GM19023 (cell line): Measurements from ENCODE around the gene FRMD8.

Experiments used
- ATAC-seq: cut with Tn5 transposase; IDR thresholded peaks from one replicate; pipeline ENCODE4 v1.9.1; 2021; ENCODE audit warnings: mild to moderate bottlenecking, moderate library complexity; ENCODE audit not compliant: unreplicated experiment

FRMD8 gene, protein sequence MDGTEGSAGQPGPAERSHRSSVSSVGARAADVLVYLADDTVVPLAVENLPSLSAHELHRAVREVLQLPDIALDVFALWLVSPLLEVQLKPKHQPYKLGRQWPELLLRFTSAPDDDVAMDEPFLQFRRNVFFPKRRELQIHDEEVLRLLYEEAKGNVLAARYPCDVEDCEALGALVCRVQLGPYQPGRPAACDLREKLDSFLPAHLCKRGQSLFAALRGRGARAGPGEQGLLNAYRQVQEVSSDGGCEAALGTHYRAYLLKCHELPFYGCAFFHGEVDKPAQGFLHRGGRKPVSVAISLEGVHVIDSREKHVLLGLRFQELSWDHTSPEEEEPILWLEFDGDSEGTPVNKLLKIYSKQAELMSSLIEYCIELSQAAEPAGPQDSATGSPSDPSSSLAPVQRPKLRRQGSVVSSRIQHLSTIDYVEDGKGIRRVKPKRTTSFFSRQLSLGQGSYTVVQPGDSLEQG

DNA sequence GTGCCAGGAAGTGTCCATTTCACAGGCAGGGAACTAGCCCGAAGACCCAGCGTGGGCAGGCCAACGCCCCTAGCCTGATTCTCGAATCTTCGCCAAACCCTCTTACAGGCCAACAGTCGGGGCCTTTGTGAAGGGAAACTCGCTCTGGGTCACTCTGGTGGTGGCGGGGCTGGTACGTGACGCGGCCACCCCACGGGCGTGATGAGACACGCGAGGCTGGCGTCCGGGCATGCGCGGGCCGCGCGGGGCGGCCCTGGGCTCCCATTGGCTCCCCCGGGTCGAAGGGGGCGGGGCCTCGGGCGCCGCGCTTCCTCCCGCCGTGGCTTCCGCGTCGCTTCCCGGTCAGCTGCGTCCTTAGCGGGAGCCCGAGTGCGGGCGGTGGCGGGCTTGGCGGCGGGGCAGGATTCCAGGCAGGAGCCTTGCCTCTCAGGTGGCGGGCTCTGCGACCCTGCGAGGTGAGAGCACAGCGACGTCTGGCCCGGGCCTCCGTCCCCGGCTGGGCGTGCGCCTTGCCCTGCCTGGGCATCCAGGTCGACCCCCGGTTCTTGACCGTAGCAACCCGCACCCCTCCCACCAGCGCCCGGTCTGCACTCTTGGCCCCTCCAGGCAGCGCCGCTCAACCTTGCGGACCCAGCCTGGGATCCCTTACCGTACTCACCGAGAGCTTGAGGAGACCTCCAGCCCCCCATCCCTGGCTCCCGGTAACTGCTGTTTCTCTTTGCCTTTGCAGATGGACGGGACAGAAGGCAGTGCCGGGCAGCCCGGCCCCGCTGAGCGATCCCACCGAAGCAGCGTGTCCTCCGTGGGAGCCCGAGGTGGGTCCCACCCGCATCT lies at the start of gene FRMD8:
Gene FRMD8 (plus strand): TSS at position 331 of the 834 bp plus-strand sequence. CDS start 400 bp downstream, at position 731.
- ATAC-seq: peak; percentile 47

DNA sequence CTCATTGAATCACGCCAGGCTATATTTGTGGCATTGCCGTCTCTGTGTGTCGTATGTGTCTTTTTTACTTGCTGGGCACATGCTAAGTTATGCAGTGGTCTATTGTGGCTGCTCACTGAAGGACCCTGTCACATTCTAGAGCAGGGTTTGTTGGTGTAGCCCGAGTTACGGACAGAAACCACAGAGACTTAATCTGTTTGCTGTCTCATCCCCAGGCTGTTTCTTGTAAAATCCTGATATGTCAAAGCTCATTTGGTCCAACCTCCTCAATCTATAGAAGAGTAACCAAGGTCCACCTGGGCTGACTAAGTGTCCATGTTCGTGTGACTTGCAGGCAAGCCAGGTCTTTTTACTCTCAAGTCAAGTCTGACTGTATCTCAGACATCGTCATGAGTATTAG lies 47.8 kb upstream of the FRMD8 start:
- no peak for ATAC-seq

DNA sequence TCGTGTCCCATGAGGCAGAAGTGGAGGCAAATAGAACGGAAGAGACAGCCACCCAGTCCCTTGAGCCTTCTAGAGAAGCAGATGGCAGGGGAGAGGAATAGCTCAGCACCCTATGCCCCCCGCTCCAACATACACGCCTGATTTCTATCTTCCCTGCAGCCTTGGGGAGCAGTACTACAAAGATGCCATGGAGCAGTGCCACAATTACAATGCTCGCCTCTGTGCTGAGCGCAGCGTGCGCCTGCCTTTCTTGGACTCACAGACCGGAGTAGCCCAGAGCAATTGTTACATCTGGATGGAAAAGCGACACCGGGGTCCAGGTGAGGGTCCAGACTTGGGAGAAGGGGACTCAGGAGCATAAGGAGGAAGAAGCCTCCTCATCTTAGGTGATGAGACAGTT lies 46.2 kb upstream of the FRMD8 start:
- ATAC-seq: no peak

DNA sequence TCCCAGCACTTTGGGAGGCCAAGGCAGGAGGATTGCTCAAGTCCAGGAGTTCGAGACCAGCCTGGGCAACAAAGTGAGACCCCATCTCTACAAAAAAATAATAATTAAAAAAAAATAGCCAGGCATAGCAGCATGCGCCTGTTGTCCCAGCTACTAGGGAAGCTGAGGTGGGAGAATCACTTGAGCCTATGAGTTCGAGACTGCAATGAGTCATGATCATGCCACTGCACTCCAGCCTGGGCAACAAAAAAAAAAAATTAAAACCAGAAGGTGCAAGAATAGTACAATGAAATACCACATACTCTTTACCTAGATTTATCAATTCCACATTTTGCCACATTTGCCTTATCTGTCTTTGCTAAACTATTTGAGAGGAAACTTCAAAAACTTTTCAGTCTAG lies 44.6 kb upstream of the FRMD8 start:
- no peak for ATAC-seq

DNA sequence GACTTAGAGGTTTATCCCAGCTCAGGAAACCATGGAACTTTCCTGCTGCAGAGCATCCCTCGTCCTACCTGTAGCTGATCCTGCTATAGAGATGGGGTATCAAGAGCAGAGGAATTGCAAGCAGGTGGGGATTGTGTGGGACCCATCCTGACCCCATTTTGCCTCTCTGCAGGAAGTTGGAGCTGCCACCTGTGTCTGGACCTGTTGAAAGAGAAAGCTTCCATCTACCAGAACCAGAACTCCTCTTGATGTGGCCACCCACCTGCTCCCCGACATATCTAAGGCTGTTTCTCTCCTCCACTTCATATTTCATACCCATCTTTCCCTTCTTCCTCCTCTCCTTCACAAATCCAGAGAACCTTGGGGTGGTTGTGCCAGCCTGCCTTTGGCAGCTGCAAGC lies 34.9 kb upstream of the FRMD8 start:
- ATAC-seq: no peak

DNA sequence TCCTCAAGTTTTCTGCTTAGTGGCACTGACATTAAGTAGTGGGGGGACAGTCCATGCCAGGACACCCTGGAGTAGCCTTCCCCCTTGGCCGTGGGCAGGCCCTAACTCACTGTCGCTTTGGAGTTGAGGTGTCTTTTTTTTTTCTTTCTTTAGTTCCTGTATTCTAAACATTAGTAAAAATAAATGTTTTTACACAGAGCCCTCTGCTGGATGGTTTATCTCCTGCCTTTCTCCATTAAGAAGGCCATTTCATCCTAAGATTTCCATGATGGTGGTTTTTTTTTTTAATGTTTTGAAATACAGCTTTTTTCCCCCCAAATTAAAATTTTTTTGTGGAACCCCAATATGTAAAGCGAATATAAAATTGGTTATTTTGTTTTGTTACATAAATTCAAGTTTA lies 33.7 kb upstream of the FRMD8 start:
- ATAC-seq: no peak

DNA sequence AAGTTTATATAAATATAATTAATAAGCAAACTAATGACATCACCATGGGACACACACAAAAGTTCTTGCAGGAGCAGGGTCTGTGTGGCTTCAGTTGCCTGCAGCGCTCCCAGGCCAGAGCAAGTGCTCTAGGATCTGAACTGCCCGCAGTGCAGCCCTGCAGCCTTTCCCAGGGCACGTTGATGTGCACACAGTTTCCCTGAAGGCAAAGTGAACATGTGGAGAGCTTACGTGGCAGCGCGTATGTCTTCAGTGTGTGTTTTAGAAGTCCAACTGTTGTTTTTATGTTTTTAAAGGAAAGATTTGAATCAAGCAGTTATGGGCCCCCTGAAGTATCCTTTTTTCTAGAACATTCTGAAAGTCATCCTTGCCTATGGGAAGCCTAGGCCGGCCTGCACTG lies 33.1 kb upstream of the FRMD8 start:
- ATAC-seq: no peak

DNA sequence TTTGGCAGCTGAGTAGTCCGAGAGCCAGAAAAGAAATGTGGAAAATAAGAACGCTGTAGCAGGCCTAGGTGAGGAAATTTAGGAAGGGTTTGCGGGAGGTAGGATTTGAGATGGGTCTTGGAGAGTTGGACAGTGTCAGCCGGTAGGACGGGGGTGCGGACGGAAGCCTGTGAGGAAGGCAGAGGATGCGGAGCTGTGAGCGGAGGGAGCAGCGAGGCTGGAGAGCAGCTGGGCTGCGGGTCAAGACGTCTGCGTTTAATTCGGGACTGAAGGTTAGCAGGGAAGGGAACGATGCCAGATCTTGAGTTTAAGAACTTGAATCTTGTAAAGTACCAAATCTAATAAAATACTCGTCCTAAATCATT lies 32.6 kb upstream of the FRMD8 start:
- ATAC-seq: no peak

DNA sequence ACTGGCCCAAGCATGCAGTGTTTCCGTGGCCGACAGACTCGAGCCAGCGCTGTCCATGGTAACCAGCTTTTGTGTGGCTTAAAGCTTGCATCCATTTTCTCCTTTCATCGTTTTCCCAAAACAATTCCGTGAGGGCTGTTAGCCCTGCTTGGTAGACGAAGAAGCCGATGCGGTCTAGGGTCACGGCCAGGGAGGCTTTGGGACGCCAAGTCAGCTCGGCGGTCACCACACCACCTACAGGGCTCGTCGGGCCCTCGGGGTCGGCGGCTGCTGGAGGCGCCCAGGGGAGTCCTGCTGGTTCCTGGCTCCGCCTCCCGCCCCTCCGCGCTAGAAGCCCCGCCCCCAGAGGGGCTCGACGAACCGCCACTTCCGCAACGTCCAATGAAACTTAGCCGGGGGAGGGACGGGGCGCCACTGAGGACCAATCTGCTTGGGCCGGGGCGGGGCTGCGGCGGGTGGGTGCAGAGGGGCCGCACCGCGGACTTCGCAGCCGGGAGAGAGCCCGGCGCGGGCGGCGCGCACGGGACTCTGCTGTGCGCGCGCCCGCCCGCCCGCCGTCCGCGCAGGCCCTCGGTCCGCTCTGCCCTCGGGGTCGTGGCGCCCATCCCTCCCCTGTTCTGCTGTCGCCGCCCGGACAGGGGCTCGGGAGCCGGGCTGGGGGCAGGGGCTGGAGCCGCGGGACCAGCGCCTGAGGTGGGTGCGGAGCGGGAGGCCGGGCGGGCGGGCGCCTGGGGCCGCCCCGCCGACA lies 32.0 kb upstream of the FRMD8 start, which contains the start of gene TIGD3:
Gene TIGD3 (plus strand): TSS at position 487 of the 748 bp plus-strand sequence. CDS start 1,058 bp downstream, outside the sequence.
- ATAC-seq: peak; percentile 84

DNA sequence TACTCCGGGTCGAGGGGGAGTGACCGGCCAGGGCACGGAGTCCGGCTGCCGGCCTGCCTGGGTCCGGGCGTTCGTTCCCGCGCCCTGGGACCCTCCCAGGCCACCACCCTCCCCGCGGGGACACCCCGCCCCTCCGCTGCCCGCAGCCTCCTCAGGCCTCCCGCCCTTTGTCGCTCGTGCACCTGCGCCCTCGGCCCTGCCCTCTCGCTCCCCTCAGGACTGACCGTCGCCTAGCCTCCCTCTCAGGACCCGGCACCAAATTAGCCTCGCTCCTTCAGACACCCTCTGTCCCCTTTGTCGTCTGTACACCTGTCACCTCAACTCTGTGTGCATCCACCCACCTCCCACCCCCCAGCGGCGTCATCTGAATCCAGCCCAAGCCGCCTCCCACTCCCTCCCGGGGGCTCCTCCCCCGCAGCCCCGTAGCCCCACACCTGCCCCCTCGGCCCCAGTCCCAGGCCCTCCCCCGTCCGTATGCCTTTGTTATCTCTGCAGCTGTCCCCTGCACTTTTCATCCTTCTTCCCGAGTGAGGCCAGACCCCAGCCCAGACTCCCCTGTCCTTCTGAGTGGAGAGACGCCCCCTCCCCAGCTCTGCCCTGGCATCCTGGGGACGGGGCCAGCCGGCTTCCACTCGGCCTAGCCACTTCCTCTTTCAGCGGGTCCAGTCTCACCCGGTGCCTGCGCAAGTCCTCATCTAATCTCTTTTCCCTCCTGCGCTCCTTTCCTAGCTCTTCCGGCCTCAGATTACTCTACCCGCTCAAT lies 31.2 kb upstream of the FRMD8 start:
- peak; percentile 34 for ATAC-seq

DNA sequence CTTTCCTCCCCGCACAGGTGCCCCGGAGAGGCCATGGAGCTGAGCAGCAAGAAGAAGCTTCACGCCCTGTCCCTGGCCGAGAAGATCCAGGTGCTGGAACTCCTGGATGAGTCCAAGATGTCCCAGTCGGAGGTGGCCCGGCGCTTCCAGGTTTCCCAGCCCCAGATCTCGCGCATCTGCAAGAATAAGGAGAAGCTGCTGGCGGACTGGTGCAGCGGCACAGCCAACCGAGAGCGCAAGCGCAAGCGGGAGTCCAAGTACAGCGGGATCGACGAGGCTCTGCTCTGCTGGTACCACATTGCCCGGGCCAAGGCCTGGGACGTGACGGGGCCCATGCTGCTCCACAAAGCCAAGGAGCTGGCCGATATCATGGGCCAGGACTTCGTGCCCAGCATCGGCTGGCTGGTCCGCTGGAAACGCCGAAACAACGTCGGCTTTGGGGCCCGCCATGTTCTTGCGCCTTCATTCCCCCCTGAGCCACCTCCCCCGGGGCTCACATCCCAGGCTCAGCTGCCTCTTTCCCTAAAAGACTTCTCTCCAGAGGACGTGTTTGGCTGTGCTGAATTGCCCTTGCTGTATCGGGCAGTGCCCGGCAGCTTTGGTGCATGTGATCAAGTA lies 30.6 kb upstream of the FRMD8 start:
- no peak for ATAC-seq

DNA sequence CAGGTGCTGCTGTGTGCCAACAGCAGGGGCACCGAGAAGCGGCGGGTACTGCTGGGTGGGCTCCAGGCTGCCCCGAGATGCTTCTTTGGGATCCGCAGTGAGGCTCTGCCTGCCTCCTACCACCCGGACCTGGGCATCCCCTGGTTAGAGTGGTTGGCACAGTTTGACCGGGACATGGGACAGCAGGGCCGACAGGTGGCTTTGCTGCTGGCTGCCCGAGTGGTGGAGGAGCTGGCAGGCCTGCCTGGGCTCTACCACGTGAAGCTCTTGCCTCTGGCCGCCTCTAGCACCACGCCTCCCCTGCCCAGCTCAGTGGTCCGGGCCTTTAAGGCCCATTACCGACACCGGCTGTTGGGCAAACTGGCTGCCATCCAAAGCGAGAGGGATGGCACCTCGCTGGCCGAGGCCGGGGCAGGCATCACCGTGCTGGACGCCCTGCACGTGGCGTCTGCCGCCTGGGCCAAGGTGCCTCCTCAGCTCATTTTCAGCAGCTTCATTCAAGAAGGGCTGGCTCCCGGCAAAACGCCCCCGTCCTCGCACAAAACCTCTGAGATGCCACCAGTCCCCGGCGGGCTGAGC lies 30.0 kb upstream of the FRMD8 start:
- ATAC-seq: no peak

DNA sequence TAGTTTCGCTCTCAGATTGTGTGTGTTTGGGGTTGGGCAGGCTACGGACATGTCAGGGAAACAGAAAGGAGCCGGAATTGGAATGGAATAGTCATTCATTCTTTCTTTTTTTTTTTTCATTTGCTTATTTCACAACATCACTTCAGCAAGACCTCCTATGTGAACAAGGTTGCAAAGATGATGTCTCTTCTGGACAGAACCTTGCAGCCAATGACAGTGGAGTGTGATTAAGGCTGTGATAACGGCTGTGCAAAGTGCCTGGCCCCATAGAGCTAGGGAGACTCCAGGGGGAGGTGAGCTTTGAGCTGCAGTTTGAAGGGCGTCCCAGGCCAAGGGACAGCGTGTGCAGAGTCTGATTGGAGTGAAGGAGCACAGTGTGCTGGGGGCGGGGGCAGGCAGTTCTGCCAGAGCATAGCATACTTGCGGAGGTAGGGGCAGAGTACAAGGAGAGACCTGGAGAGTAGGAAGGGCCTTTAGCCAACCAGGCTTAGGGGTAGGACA lies 28.5 kb upstream of the FRMD8 start:
- no peak for ATAC-seq

DNA sequence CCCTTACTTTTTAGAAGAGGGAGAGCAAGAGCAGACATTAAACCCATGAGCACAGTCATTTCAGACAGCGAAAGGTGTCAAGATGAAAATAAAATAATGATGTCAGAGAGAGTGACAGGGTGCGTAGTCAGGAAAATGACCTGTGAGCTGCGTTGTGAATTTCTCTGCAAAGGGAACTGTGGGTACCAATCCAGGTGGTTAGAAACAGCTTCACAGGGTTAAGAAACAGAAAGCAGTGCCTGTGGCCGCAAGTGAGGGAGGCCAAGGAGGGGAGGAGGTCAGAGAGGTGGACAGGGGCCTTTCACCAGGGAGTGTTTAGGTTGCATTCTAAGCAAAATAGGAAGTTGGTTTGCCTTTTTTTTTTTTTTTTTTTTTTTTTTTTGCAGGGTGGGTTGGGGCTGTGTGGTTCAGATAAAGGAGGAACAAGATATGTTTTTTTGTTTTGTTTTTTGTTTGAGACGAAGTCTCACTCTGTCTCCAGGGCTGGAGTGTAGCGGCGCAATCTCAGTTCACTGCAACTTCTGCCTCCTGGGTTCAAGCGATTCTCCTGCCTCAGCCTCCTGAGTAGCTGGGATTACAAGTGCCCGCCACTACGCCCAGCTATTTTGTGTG lies 24.0 kb upstream of the FRMD8 start:
- ATAC-seq: no peak

DNA sequence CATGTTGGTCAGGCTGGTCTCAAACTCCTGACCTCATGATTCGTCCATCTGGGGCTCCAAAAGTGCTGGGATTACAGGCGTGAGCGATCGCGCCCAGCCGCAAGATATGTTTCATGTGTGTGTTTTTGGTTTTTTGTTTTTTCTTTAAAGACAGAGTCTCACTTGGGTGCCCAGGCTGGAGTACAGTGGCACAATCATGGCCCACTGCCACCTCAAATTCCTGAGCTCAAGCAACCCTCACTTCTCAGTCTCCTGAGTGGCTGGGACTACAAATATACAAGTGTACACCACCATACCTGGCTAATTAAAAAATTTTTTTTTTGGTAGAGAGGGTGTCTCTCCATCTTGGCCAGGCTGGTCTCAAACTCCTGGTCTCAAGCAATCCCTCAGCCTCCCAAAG lies 23.5 kb upstream of the FRMD8 start:
- no peak for ATAC-seq

DNA sequence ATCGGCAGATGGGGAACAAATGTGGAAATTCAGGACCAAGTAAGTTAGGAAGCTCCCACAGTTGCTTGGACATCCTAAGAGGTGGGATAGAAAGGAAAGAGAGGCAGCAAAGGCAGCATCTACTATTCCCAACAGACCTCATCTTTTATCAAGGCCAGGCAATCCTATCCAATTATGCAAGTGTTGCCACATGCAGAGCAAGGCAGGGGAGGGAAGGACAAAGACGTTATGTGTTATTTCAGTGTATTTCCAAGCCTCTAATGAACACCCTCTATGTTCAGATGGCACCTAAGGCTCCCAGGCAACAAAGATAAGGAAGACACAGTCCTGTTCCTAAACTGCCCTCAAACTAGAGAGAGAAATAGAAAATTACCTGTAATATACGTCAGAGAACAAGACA lies 22.7 kb upstream of the FRMD8 start:
- no peak for ATAC-seq

DNA sequence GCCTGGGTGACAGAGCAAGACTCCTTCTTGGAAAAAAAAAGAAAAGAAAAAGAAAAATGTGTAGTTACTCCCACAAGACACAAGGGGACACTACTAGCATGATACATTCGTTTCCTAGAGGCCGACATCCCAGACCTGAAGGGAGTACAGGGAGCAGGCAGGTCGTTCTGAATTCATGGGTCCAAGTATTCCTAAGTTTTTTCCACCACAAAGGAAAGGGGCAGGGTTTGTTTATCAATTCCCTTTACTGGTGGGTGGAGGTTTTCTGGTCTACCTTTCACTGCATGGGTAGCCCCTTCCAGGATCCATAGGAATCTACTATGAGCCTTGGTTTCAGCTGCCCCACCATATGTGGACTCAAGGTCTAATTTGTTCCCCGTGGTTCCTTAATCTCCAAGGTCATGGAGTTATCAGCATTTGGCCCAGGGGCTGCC lies 20.1 kb upstream of the FRMD8 start:
- no peak for ATAC-seq

DNA sequence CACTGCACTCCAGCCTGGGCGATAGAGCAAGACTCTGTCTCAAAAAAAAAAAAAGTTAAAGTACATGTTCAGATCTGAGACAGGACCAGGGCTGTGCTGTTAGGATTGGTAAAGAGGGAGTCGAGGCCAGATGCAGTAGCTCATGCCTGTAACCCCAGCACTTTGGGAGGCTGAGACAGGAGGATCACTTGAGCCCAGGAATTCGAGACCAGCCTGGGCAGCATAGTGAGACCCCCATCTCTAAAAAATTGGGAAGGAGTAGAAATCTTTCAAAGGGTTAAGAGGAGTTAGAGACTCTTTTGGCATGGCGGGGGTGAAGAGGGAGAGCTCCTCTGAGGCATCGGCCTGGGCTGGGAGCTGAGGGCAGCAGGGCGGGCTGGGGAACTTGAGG lies 15.8 kb upstream of the FRMD8 start:
- ATAC-seq: no peak
